IMR-90 (cell line): ENCODE results near the gene S100A1. TPM values are rescaled to one million over a fixed set of nuclear protein-coding genes. Genes with fewer than 3 reads are reported as not detected.
A peak's percentile ranks its signal among the peaks of the same experiment; 100 is the strongest.

ENCODE experiments used
- ATAC-seq: fragments of 200-7000 bp; cut with Tn5 transposase; 2 replicates; pipeline ENCODE4 v1.9.1; 2020; ENCODE audit warnings: low read depth, mild to moderate bottlenecking, moderate library complexity
- BruUV-seq: library from RNA; stranded (reverse); fragments of 400-500 nt; replicated peaks from 2 replicates; lab custom pipeline; 2021; lab: Mats Ljungman, UMichigan
- CTCF ChIA-PET: fragments of 300-600 bp; formaldehyde crosslinking; extraction: SDS; loops from one replicate; lab custom pipeline; 2021; ENCODE audit warnings: antibody characterized with exemption; lab: Yijun Ruan, JAX
- POLR2A ChIA-PET: fragments of 300-600 bp; sonication (Branson Sonifier 250); formaldehyde crosslinking; loops from one replicate; lab custom pipeline; 2022; ENCODE audit warnings: antibody characterized with exemption; ENCODE audit not compliant: unreplicated experiment; lab: Charles Lee
- DNase-seq: peaks from one replicate; pipeline ENCODE4 v3.0.0; 2013
- H2AFZ ChIP-seq: replicated peaks from 2 replicates; pipeline ENCODE3; 2013; ENCODE audit warnings: low read length, mild to moderate bottlenecking; ENCODE audit not compliant: poor library complexity
- H2AK5ac ChIP-seq: 2 replicates; pipeline ENCODE4 v1.6.1; 2013; ENCODE audit warnings: low read depth, low read length, inconsistent platforms
- H2AK9ac ChIP-seq: replicated peaks from 2 replicates; pipeline ENCODE3; 2013; ENCODE audit warnings: mild to moderate bottlenecking, low read depth, low read length, moderate library complexity; ENCODE audit not compliant: poor library complexity
- H2BK120ac ChIP-seq: 2 replicates; pipeline ENCODE4 v1.6.1; 2013; ENCODE audit warnings: low read depth, low read length, inconsistent platforms
- H2BK15ac ChIP-seq: 3 replicates; pipeline ENCODE4 v1.6.1; 2013; ENCODE audit warnings: low read depth, low read length, inconsistent platforms
- H2BK20ac ChIP-seq: 2 replicates; pipeline ENCODE4 v1.6.1; 2013; ENCODE audit warnings: low read depth, mild to moderate bottlenecking, inconsistent platforms, low read length, moderate library complexity
- H2BK5ac ChIP-seq: 2 replicates; pipeline ENCODE4 v1.6.1; 2013; ENCODE audit warnings: mild to moderate bottlenecking, low read depth, low read length, inconsistent platforms; ENCODE audit not compliant: poor library complexity, severe bottlenecking
- H3K14ac ChIP-seq: replicated peaks from 2 replicates; pipeline ENCODE4 v1.6.1; 2013; ENCODE audit warnings: low read depth, low read length, inconsistent platforms
- H3K18ac ChIP-seq: 2 replicates; pipeline ENCODE4 v1.6.1; 2013; ENCODE audit warnings: low read depth, low read length, control low read depth
- H3K23ac ChIP-seq: 2 replicates; pipeline ENCODE4 v1.6.1; 2013; ENCODE audit warnings: low read depth, low read length, inconsistent platforms
- H3K27ac ChIP-seq: 2 replicates; pipeline ENCODE4 v1.5.1; 2013; ENCODE audit warnings: mild to moderate bottlenecking, control low read depth, low read length; ENCODE audit not compliant: insufficient read depth
- H3K27me3 ChIP-seq: 2 replicates; pipeline ENCODE4 v1.6.1; 2013; ENCODE audit warnings: low read length; ENCODE audit not compliant: control insufficient read depth, insufficient read depth
- H3K36me3 ChIP-seq: 2 replicates; pipeline ENCODE4 v1.6.1; 2013; ENCODE audit warnings: low read length, mixed read lengths; ENCODE audit not compliant: control insufficient read depth, insufficient read depth
- H3K4ac ChIP-seq: 2 replicates; pipeline ENCODE4 v1.6.1; 2013; ENCODE audit warnings: low read depth, low read length, inconsistent platforms
- H3K4me1 ChIP-seq: 2 replicates; pipeline ENCODE4 v1.6.1; 2013; ENCODE audit warnings: low read length, mixed read lengths; ENCODE audit not compliant: control insufficient read depth, insufficient read depth
- H3K4me2 ChIP-seq: 2 replicates; pipeline ENCODE4 v1.6.1; 2013; ENCODE audit warnings: low read depth, mild to moderate bottlenecking, control low read depth, low read length, moderate library complexity
- H3K4me3 ChIP-seq: 2 replicates; pipeline ENCODE4 v1.5.1; 2013; ENCODE audit warnings: low read depth, mild to moderate bottlenecking, control low read depth, low read length, moderate library complexity; ENCODE audit not compliant: insufficient read depth
- H3K56ac ChIP-seq: 2 replicates; pipeline ENCODE4 v1.6.1; 2013; ENCODE audit warnings: low read length, inconsistent platforms; ENCODE audit not compliant: insufficient read depth; ENCODE audit errors: extremely low read depth
- H3K79me1 ChIP-seq, 2 experiments: 2 replicates each; pipeline ENCODE4 v1.6.1; 2013; ENCODE audit warnings: low read length in 2 of 2, inconsistent platforms in 1 of 2, low read depth in 1 of 2
- H3K9ac ChIP-seq: 2 replicates; pipeline ENCODE4 v1.6.1; 2013; ENCODE audit warnings: low read depth, low read length, control low read depth
- H3K9me1 ChIP-seq: 2 replicates; pipeline ENCODE4 v1.6.1; 2013; ENCODE audit warnings: low read length, inconsistent platforms; ENCODE audit not compliant: insufficient read depth
- H3K9me3 ChIP-seq: 2 replicates; pipeline ENCODE4 v1.6.1; 2013; ENCODE audit warnings: low read length; ENCODE audit not compliant: control insufficient read depth, insufficient read depth
- H4K20me1 ChIP-seq: 2 replicates; pipeline ENCODE4 v1.6.1; 2013; ENCODE audit warnings: low read length, inconsistent platforms; ENCODE audit not compliant: insufficient read depth
- H4K5ac ChIP-seq: 2 replicates; pipeline ENCODE4 v1.6.1; 2013; ENCODE audit warnings: mild to moderate bottlenecking, low read depth, low read length, control low read depth
- H4K8ac ChIP-seq, 2 experiments: 2 replicates each; pipeline ENCODE4 v1.6.1; 2013; ENCODE audit warnings: low read depth in 2 of 2, low read length in 2 of 2, control low read depth in 1 of 2, inconsistent platforms in 1 of 2
- H4K91ac ChIP-seq: 2 replicates; pipeline ENCODE4 v1.6.1; 2013; ENCODE audit warnings: low read depth, low read length, inconsistent platforms; ENCODE audit not compliant: insufficient read depth
- BHLHE40 ChIP-seq: fragments of 150-350 bp; IDR thresholded peaks from 2 replicates; pipeline ENCODE4 v1.6.1; 2016; ENCODE audit warnings: mild to moderate bottlenecking, low read depth, low read length
- CEBPB ChIP-seq: IDR thresholded peaks from 2 replicates; pipeline ENCODE4 v1.6.1; 2012; ENCODE audit warnings: low read depth, low read length, improper control_type of control experiment
- MAFK ChIP-seq: IDR thresholded peaks from 2 replicates; pipeline ENCODE4 v1.6.1; 2012; ENCODE audit warnings: low read depth, low read length, improper control_type of control experiment
- POLR2A ChIP-seq: IDR thresholded peaks from 2 replicates; pipeline ENCODE4 v1.6.1; 2012; ENCODE audit warnings: mild to moderate bottlenecking, low read depth, low read length
- RCOR1 ChIP-seq: IDR thresholded peaks from 2 replicates; pipeline ENCODE4 v1.6.1; 2012; ENCODE audit warnings: mild to moderate bottlenecking, low read length, improper control_type of control experiment; ENCODE audit not compliant: insufficient replicate concordance
- WGBS, 2 experiments: methylation state at CpG; one replicate each; pipeline versions ENCODE4 v1.1.5 to v1.1.7; 2013; ENCODE audit warnings: missing lambda C conversion rate in 2 of 2; ENCODE audit not compliant: insufficient read length in 1 of 2; ENCODE audit errors: extremely low coverage in 2 of 2; 5-methylcytosine and 5-hydroxymethylcytosine counted together
- dilution Hi-C: fragments of 300-500 bp; cut with HindIII; formaldehyde crosslinking; loops from one replicate; pipeline ENCODE4 v1.14.3; 2018; ENCODE audit warnings: low sequenced_read_pairs; ENCODE audit not compliant: unreplicated experiment
- in situ Hi-C: fragments of 300-500 bp; cut with MboI; formaldehyde crosslinking; loops from 3 replicates; pipeline ENCODE4 v1.14.3; 2019; ENCODE audit warnings: low sequenced_read_pairs, inconsistent platforms, mixed read lengths
- intact Hi-C: fragments of 100-400 bp; cut with micrococcal nuclease; formaldehyde crosslinking; loops from 2 replicates; pipeline ENCODE4 v1.10.0; 2022
- polyA plus RNA-seq, 3 experiments: library from polyadenylated mRNA; depleted of rRNA; stranded (reverse); fragments of >200 nt; gene quantifications; 2 replicates each; pipeline ENCODE4 v1.2.3, GENCODE V29; 2012; ENCODE audit warnings: low replicate concordance in 1 of 3
- total RNA-seq: library from RNA; depleted of rRNA; stranded (reverse); fragments of >200 nt; gene quantifications from 2 replicates; pipeline ENCODE4 v1.2.3, GENCODE V29; 2012
- TF ChIP-seq, protein P1 (sequence below): conservative IDR thresholded peaks from 2 replicates; pipeline ENCODE4 v1.5.1; 2012; ENCODE audit warnings: mild to moderate bottlenecking, low read depth, low read length, improper control_type of control experiment

Gene S100A1
- total and polyA plus RNA-seq, 2 of the 4 experiments (the other 2 are of a cell fraction), result 0.18 to 0.29 TPM

DNA sequence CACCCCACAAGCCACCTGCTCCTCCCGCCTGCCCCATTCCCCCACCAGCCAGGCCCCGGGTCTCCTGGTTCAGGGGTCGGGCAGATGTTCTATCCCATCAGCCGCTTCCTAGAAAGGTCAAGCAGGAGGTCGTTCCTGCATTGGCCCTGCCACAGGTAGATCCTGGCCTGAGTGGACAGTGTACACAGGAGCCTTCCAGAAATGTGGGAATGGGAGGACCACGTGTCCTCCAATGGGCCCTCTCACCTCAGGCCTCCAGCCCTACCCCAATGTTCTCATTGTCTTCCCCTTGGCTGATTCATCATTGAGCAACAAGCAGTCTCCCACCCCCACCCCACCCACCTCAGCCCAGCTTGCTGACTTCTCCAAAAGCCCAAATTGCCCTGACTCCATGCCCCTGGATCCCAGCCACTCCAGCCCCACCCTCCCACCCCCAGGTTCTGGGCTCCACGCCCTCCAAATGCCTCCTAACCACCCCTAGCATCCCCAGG, 17.4 kb upstream of the S100A1 start:
- intact Hi-C loops, result no loop called here
- H3K14ac ChIP-seq, result peak overlapping the region; percentile 93
- ChIA-PET POLR2A (interaction anchor here (1.1 to 1.3 kb wide), 2 partner anchors 17 to 23 kb away, joined by 3 read pairs; partner anchors contain the start of genes CHTOP and S100A13), CTCF (interaction anchor here (0.7 to 0.9 kb wide), 2 partner anchors 16 to 17 kb away, joined by 3 to 4 read pairs; partner anchors contain the start of gene S100A13)
- peak overlapping the region; percentile 44; the same call in 1 of the 2 replicates for H3K27ac ChIP-seq
- no TSS peak for BruUV-seq
- H2BK5ac ChIP-seq, result peak overlapping the region; percentile 91
- WGBS, 2 experiments, result no CpG with 5 or more reads among the region's 7 CpGs
- peak overlapping the region; percentile 21; the same call in 1 of the 2 replicates for H2BK20ac ChIP-seq
- peak overlapping the region; percentile 94 for H3K4me2 ChIP-seq
- no peak overlapping the region for H4K91ac ChIP-seq
- H2AFZ ChIP-seq, result no peak overlapping the region
- no peak for DNase-seq
- H3K9ac ChIP-seq, result no peak overlapping the region
- H3K9me1 ChIP-seq, result peaks cover 17% of the 10 kb centered on the region
- TF ChIP-seq RCOR1 (no peak), POLR2A (no peak), BHLHE40 (no peak), CEBPB (peak; percentile 71), MAFK (no peak)
- TF ChIP-seq, protein P1, sequence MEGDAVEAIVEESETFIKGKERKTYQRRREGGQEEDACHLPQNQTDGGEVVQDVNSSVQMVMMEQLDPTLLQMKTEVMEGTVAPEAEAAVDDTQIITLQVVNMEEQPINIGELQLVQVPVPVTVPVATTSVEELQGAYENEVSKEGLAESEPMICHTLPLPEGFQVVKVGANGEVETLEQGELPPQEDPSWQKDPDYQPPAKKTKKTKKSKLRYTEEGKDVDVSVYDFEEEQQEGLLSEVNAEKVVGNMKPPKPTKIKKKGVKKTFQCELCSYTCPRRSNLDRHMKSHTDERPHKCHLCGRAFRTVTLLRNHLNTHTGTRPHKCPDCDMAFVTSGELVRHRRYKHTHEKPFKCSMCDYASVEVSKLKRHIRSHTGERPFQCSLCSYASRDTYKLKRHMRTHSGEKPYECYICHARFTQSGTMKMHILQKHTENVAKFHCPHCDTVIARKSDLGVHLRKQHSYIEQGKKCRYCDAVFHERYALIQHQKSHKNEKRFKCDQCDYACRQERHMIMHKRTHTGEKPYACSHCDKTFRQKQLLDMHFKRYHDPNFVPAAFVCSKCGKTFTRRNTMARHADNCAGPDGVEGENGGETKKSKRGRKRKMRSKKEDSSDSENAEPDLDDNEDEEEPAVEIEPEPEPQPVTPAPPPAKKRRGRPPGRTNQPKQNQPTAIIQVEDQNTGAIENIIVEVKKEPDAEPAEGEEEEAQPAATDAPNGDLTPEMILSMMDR, result no peak
- 0 out of 2 replicates have a peak overlapping the region, but pooled peaks have one; percentile 25 for H2BK120ac ChIP-seq
- no peak overlapping the region for H3K18ac ChIP-seq
- peak overlapping the region; percentile 87; the same call in 1 of the 2 replicates for H3K4ac ChIP-seq
- no peak overlapping the region for H3K4me3 ChIP-seq
- peaks cover 15 to 66% of the 10 kb centered on the region in 2 experiments for H3K79me1 ChIP-seq
- H4K5ac ChIP-seq, result no peak overlapping the region
- dilution Hi-C loops, result no loop called here
- in situ Hi-C loops, result no loop called here
- no peak overlapping the region for H3K56ac ChIP-seq
- H4K8ac ChIP-seq, result peak overlapping the region in 1 of 2 experiments; percentile 48; a peak in 2 of 4 replicates
- H3K9me3 ChIP-seq, result no peaks in the 10 kb centered on the region
- peaks cover 42% of the 10 kb centered on the region for H3K4me1 ChIP-seq
- H2AK5ac ChIP-seq, result peak overlapping the region; percentile 91
- peak overlapping the region; percentile 34 for H2AK9ac ChIP-seq
- ATAC-seq, result no peak
- peaks cover 11% of the 10 kb centered on the region; the same call in 1 of the 2 replicates for H4K20me1 ChIP-seq
- no peak overlapping the region for H2BK15ac ChIP-seq
- H3K27me3 ChIP-seq, result no peaks in the 10 kb centered on the region
- H3K36me3 ChIP-seq, result peaks cover 20% of the 10 kb centered on the region
- H3K23ac ChIP-seq, result peak overlapping the region; percentile 93; the same call in 1 of the 2 replicates
